Right lobe of liver (tissue), 6 donors: ENCODE data around the gene ARHGAP21. TPM values are rescaled to one million over a fixed set of nuclear protein-coding genes. Genes with fewer than 3 reads are reported as not detected.
A peak's percentile ranks its signal among the peaks of the same experiment; 100 is the strongest.

Experiments
- ATAC-seq, 4 donors: fragments of 200-7000 bp; cut with Tn5 transposase; one replicate each; pipeline ENCODE4 v1.9.1; 2020; ENCODE audit warnings: mild to moderate bottlenecking in 4 of 4, moderate library complexity in 4 of 4
- DNase-seq, 3 donors: peaks; one replicate each; pipeline ENCODE4 v3.0.0-alpha.2; 2020
- H3K27ac ChIP-seq, 3 donors: fragments of 200-600 bp; one replicate each; pipeline ENCODE4 v1.8.0; 2022
- H3K27me3 ChIP-seq, 2 donors: fragments of 200-600 bp; one replicate each; pipeline ENCODE4 v1.8.0; 2022
- H3K36me3 ChIP-seq, 4 donors: fragments of 200-600 bp; sonication (generic) in 1 of 4; one replicate each; pipeline versions ENCODE4 v1.5.1 to v1.8.0; 2017 to 2022; ENCODE audit warnings: control low read depth in 1 of 4
- H3K4me1 ChIP-seq, 4 donors: fragments of 200-600 bp; sonication (generic) in 1 of 4; one replicate each; pipeline versions ENCODE4 v1.5.1 to v1.8.0; 2017 to 2022; ENCODE audit warnings: control low read depth in 1 of 4
- H3K4me3 ChIP-seq, 3 donors: fragments of 200-600 bp; one replicate each; pipeline ENCODE4 v1.8.0; 2022
- H3K9me3 ChIP-seq, 4 donors: fragments of 200-600 bp; sonication (generic) in 1 of 4; one replicate each; pipeline versions ENCODE4 v1.5.1 to v1.8.0; 2017 to 2022; ENCODE audit warnings: control low read depth in 1 of 4
- POLR2A ChIP-seq: fragments of 450-650 bp; IDR thresholded peaks from one replicate; pipeline ENCODE4 v1.6.1; 2017; ENCODE audit warnings: antibody characterized with exemption, mild to moderate bottlenecking
- WGBS: methylation state at CpG from one replicate; pipeline ENCODE4 v1.1.6; 2018; ENCODE audit warnings: low coverage, low lambda C conversion rate; ENCODE audit not compliant: insufficient coverage; ENCODE audit errors: missing lambda C conversion rate; 5-methylcytosine and 5-hydroxymethylcytosine counted together
- intact Hi-C, 2 donors: fragments of 100-400 bp; cut with DNase I; formaldehyde crosslinking; loops; one replicate each; pipeline versions ENCODE4 v1.11.2 to v1.14.1; 2022
- total RNA-seq, 6 experiments: library from RNA; depleted of rRNA in 2 of 6; stranded (reverse); fragments of >200 nt in 2 of 6; fragmentation: NEBNext Ultra II Directional in 3 of 6; extraction: Animal tissue kit (Norgen Biotek cat#: 25700) in 3 of 6; gene quantifications; one replicate each; pipeline versions ENCODE4 v1.1.0 to v1.2.4, GENCODE V29; 2016 to 2023
- TF ChIP-seq, protein P1 (sequence below), 4 donors: fragments of 200-600 bp in 3 of 4; fragments of 450-650 bp in 1 of 4; IDR thresholded peaks; one replicate each; pipeline versions ENCODE4 v1.5.1 to v1.8.0; 2016 to 2022; ENCODE audit warnings: antibody characterized with exemption in 4 of 4, mild to moderate bottlenecking in 2 of 4
- donor health status: DM: no; HTN: yes; CAD: no.
- donor health status: DM: no; HTN: no; CAD: no.
- donor health status: DM: no; HTN: no; CAD: no.
- donor health status: DM: no; HTN: yes; CAD: no.
- donor health status: DM: no; HTN: yes; CAD: no.

The ARHGAP21 gene
- total RNA-seq, 6 experiments from 2014 or later = 27.6 to 47.1 (median 31.0) TPM

DNA sequence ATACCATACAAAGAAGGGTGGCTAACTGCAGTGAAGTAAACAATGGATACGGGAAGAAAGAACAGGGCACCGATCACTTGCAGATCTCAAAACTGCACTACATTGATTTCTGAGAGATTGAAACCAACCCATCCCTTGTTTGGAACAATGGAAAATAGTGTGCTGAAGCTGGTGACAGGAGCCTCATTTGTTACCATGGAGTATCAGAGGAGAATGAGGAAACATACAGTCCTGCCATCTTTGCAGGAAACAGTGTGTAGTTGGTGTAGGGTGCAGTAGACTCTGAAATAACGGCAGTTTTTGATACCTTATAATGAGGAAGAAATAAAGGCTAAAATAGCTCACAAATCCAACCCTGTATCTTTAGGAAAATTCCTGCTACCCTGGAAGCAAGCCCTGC lies 118.5 kb downstream of the ARHGAP21 start:
- TF ChIP-seq, protein P1, sequence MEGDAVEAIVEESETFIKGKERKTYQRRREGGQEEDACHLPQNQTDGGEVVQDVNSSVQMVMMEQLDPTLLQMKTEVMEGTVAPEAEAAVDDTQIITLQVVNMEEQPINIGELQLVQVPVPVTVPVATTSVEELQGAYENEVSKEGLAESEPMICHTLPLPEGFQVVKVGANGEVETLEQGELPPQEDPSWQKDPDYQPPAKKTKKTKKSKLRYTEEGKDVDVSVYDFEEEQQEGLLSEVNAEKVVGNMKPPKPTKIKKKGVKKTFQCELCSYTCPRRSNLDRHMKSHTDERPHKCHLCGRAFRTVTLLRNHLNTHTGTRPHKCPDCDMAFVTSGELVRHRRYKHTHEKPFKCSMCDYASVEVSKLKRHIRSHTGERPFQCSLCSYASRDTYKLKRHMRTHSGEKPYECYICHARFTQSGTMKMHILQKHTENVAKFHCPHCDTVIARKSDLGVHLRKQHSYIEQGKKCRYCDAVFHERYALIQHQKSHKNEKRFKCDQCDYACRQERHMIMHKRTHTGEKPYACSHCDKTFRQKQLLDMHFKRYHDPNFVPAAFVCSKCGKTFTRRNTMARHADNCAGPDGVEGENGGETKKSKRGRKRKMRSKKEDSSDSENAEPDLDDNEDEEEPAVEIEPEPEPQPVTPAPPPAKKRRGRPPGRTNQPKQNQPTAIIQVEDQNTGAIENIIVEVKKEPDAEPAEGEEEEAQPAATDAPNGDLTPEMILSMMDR (IDR thresholded peaks at IDR 0.05) = no peak
- TF ChIP-seq POLR2A = no peak
- no peak for DNase-seq
- Histone ChIP-seq H3K9me3 (no peaks in the 10 kb centered on the region), H3K27ac (no peak overlapping the region), H3K36me3 (peaks cover 0 to 33% (median 4%) of the 10 kb centered on the region in 4 donors), H3K27me3 (no peaks in the 10 kb centered on the region), H3K4me3 (no peak overlapping the region), H3K4me1 (no peaks in the 10 kb centered on the region)
- WGBS = 100% methylated on average over 2 of the region's 3 CpGs
- ATAC-seq = no peak
- intact Hi-C loops = no loop called here

DNA sequence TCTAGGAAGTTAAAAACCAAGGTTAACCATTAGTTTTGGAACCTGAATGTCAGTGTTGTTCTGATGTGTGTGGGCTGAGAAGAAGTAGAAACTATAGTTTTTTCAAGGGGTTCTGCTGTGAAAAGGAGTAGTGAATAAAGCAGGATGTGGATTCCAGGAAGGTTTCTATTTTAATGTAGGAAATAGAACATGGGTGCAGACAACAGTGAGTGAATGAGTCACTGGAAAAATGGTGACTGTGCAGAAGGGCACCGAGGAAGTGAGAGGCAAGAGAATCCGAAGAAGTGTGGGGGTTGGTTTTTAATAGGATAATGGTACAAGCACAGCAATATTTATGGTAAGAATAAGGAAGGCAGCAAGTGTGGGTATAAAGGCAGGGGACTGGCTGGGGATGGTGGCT lies 120.4 kb downstream of the ARHGAP21 start:
- Histone ChIP-seq H3K4me1 (no peaks in the 10 kb centered on the region), H3K27me3 (no peaks in the 10 kb centered on the region), H3K36me3 (peaks cover 0 to 49% (median 4%) of the 10 kb centered on the region in 4 donors), H3K4me3 (no peak overlapping the region), H3K9me3 (no peaks in the 10 kb centered on the region), H3K27ac (no peak overlapping the region)
- intact Hi-C loops = no loop called here
- ATAC-seq (peak in 1 of 4 donors; percentile 59), DNase-seq (no peak)
- TF ChIP-seq, protein P1 (IDR thresholded peaks at IDR 0.05) = no peak
- no peak for TF ChIP-seq POLR2A
- WGBS = 67% methylated on average over 1 of the region's 2 CpGs

DNA sequence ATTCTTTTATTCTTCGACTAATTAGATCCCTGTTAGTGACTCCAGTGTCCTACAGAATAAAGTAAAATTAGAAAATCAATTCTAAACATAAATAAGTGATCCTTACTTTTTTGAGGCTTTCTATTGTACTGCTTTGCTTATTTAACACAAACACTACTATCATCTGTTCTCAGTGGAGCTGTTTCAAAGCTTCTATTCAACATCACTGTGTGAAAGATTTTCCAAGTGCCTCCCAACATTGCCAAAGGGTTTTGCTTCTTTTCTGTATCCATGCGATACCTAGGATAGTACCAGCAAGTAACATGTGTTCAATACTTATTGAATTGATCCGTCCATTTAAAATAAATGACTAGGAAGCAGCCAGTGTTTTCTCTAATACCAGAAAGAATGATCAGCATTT lies 125.7 kb downstream of the ARHGAP21 start:
- Histone ChIP-seq H3K4me1 (no peaks in the 10 kb centered on the region), H3K27ac (no peak overlapping the region), H3K27me3 (no peaks in the 10 kb centered on the region), H3K4me3 (no peak overlapping the region), H3K36me3 (peaks cover 0 to 87% (median 15%) of the 10 kb centered on the region in 4 donors), H3K9me3 (no peaks in the 10 kb centered on the region)
- TF ChIP-seq POLR2A = no peak
- TF ChIP-seq, protein P1 (IDR thresholded peaks at IDR 0.05) = no peak
- 100% methylated on average over 3 of the region's 3 CpGs for WGBS
- DNase-seq (no peak), ATAC-seq (no peak)
- intact Hi-C loops = no loop called here

DNA sequence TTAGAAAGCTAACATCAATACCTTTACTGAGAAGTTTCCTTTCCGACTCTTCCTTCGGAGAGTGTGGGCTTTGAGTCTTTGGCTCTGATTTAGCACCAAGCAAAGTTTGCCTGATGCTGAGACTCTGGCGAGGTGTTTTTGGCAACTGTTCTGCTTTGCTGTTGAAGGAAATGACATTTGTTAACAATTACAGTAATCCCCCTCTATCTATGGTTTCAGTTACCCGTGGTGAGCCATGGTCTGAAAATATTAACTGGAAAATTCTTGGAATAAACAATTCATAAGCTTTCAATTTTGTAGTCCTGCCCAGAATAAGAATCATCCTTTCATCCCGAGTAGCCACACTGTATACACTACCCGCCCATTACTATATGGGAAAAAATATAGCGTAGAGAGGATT lies 126.3 kb downstream of the ARHGAP21 start:
- no peaks in the 10 kb centered on the region for H3K9me3 ChIP-seq
- H3K36me3 ChIP-seq = peaks cover 0 to 92% (median 16%) of the 10 kb centered on the region in 4 donors

More for the DNA sequence above, 126.3 kb downstream of the ARHGAP21 start:
- ATAC-seq (no peak), DNase-seq (no peak)
- no peak for TF ChIP-seq POLR2A
- TF ChIP-seq, protein P1 (IDR thresholded peaks at IDR 0.05) = no peak
- intact Hi-C loops = no loop called here
- no peaks in the 10 kb centered on the region for H3K4me1 ChIP-seq
- H3K27ac ChIP-seq = no peak overlapping the region
- WGBS = 95% methylated on average over 7 of the region's 7 CpGs
- H3K4me3 ChIP-seq = no peak overlapping the region
- no peaks in the 10 kb centered on the region for H3K27me3 ChIP-seq
